H1 (cell line): ENCODE results near the gene RARRES2. TPM values are rescaled to one million over a fixed set of nuclear protein-coding genes. Genes with fewer than 3 reads are reported as not detected.
A peak's percentile ranks its signal among the peaks of the same experiment; 100 is the strongest.

ENCODE experiments used
- CTCF ChIA-PET: fragments of 300-600 bp; sonication (Branson Sonifier 250); formaldehyde crosslinking; loops from one replicate; lab custom pipeline; 2021; ENCODE audit not compliant: partially characterized antibody; lab: Charles Lee
- POLR2A ChIA-PET: fragments of 300-600 bp; sonication (Branson Sonifier 250); formaldehyde crosslinking; loops from one replicate; lab custom pipeline; 2021; ENCODE audit warnings: inconsistent platforms; ENCODE audit not compliant: partially characterized antibody; lab: Charles Lee
- DNase-seq, 2 experiments: peaks; one replicate each; pipeline versions ENCODE4 v3.0.0 to v3.0.0-alpha.2; 2010 to 2022; ENCODE audit warnings: low spot score in 2 of 2, low read depth in 1 of 2, mixed read lengths in 1 of 2
- FAIRE-seq: peaks from 2 replicates; lab custom pipeline; 2011; peaks lifted over from hg19 to GRCh38; lab: Jason Lieb, UNC
- H2AFZ ChIP-seq: 2 replicates; pipeline ENCODE4 v1.8.1; 2012; ENCODE audit warnings: low read length, inconsistent platforms
- H2AK5ac ChIP-seq: 2 replicates; pipeline ENCODE4 v1.6.1; 2013; ENCODE audit warnings: low read depth, low read length
- H2BK120ac ChIP-seq: replicated peaks from 2 replicates; pipeline ENCODE3; 2013; ENCODE audit warnings: low read depth, low read length, inconsistent platforms
- H2BK12ac ChIP-seq: 2 replicates; pipeline ENCODE4 v1.6.1; 2013; ENCODE audit warnings: low read depth, low read length
- H2BK15ac ChIP-seq: 2 replicates; pipeline ENCODE4 v1.6.1; 2013; ENCODE audit warnings: low read length
- H2BK20ac ChIP-seq: 2 replicates; pipeline ENCODE4 v1.6.1; 2013; ENCODE audit warnings: low read length
- H2BK5ac ChIP-seq: 2 replicates; pipeline ENCODE4 v1.6.1; 2013; ENCODE audit warnings: low read depth, low read length
- H3K14ac ChIP-seq: 2 replicates; pipeline ENCODE4 v1.6.1; 2013; ENCODE audit warnings: inconsistent platforms; ENCODE audit not compliant: insufficient read length
- H3K18ac ChIP-seq: 2 replicates; pipeline ENCODE4 v1.6.1; 2013; ENCODE audit warnings: low read length; ENCODE audit errors: extremely low read depth
- H3K23ac ChIP-seq: 2 replicates; pipeline ENCODE4 v1.6.1; 2013; ENCODE audit warnings: inconsistent platforms; ENCODE audit not compliant: insufficient read length
- H3K23me2 ChIP-seq: 2 replicates; pipeline ENCODE4 v1.6.1; 2013; ENCODE audit warnings: low read depth, low read length
- H3K27ac ChIP-seq: 2 replicates; pipeline ENCODE4 v1.6.1; 2011; ENCODE audit warnings: low read depth, low read length, inconsistent platforms
- H3K27me3 ChIP-seq, 4 experiments: replicated peaks in 1 of 4; 1 replicate in 1 of 4; 2 replicates in 3 of 4; pipeline versions ENCODE4 v1.6.1 to v1.8.1; 2011 to 2013; ENCODE audit warnings: low read length in 3 of 4, mild to moderate bottlenecking in 3 of 4, inconsistent platforms in 2 of 4, mixed read lengths in 2 of 4, moderate library complexity in 1 of 4; ENCODE audit not compliant: control insufficient read depth in 3 of 4, insufficient read depth in 3 of 4; ENCODE audit errors: extremely low read depth in 1 of 4
- H3K36me3 ChIP-seq, 4 experiments: 2 replicates each; pipeline versions ENCODE4 v1.6.1 to v1.8.1; 2011 to 2013; ENCODE audit warnings: mild to moderate bottlenecking in 4 of 4, low read length in 3 of 4, moderate library complexity in 2 of 4, control low read depth in 1 of 4, inconsistent platforms in 1 of 4; ENCODE audit not compliant: insufficient read depth in 4 of 4, control insufficient read depth in 2 of 4
- H3K4ac ChIP-seq: replicated peaks from 2 replicates; pipeline ENCODE3; 2013; ENCODE audit warnings: low read length, low read depth, mixed read lengths, inconsistent platforms; ENCODE audit not compliant: insufficient read length
- H3K4me1 ChIP-seq, 4 experiments: replicated peaks in 1 of 4; 1 replicate in 1 of 4; 2 replicates in 3 of 4; pipeline versions ENCODE4 v1.6.1 to v1.8.1; 2011 to 2013; ENCODE audit warnings: low read length in 3 of 4, inconsistent platforms in 2 of 4, mixed read lengths in 1 of 4; ENCODE audit not compliant: insufficient read depth in 4 of 4, control insufficient read depth in 3 of 4
- H3K4me2 ChIP-seq, 2 experiments: 2 replicates each; pipeline versions ENCODE4 v1.6.1 to v1.8.1; 2011 to 2013; ENCODE audit warnings: low read depth in 2 of 2, low read length in 2 of 2, control low read depth in 1 of 2, inconsistent platforms in 1 of 2, mild to moderate bottlenecking in 1 of 2; ENCODE audit not compliant: insufficient read depth in 1 of 2
- H3K4me3 ChIP-seq, 4 experiments: fragments of 200-600, 300-600 bp in 1 of 4; sonication (generic), shearing (Covaris generic), sonication (Bioruptor Twin) in 1 of 4; 2 replicates each; pipeline versions ENCODE4 v1.5.1 to v1.8.1; 2011 to 2016; ENCODE audit warnings: low read length in 4 of 4, low read depth in 3 of 4, control low read depth in 2 of 4, inconsistent platforms in 2 of 4, mild to moderate bottlenecking in 2 of 4, mixed read lengths in 1 of 4, moderate library complexity in 1 of 4; ENCODE audit not compliant: insufficient read depth in 2 of 4; ENCODE audit errors: extremely low read depth in 1 of 4
- H3K56ac ChIP-seq: replicated peaks from 2 replicates; pipeline ENCODE3; 2013; ENCODE audit warnings: low read depth, mild to moderate bottlenecking, mixed read lengths, low read length, inconsistent platforms; ENCODE audit not compliant: insufficient read length
- H3K79me1 ChIP-seq: 2 replicates; pipeline ENCODE4 v1.6.1; 2013; ENCODE audit warnings: low read depth, low read length, control low read depth
- H3K79me2 ChIP-seq, 2 experiments: 2 replicates each; pipeline versions ENCODE4 v1.6.1 to v1.8.1; 2012 to 2013; ENCODE audit warnings: low read length in 2 of 2, mild to moderate bottlenecking in 2 of 2, inconsistent platforms in 1 of 2; ENCODE audit not compliant: insufficient read depth in 2 of 2, control insufficient read depth in 1 of 2
- H3K9ac ChIP-seq, 4 experiments: replicated peaks in 1 of 4; 1 replicate in 1 of 4; 2 replicates in 3 of 4; pipeline versions ENCODE4 v1.6.1 to v1.8.1; 2011 to 2013; ENCODE audit warnings: low read depth in 3 of 4, low read length in 3 of 4, control low read depth in 2 of 4, mild to moderate bottlenecking in 2 of 4, moderate library complexity in 2 of 4, inconsistent platforms in 1 of 4; ENCODE audit errors: extremely low read depth in 1 of 4
- H3K9me3 ChIP-seq, 2 experiments: 2 replicates each; pipeline versions ENCODE4 v1.6.1 to v1.8.1; 2012 to 2013; ENCODE audit warnings: mild to moderate bottlenecking in 2 of 2, moderate library complexity in 2 of 2, control low read depth in 1 of 2, inconsistent platforms in 1 of 2, low read depth in 1 of 2, low read length in 1 of 2, mixed read lengths in 1 of 2; ENCODE audit not compliant: insufficient read depth in 2 of 2
- H4K20me1 ChIP-seq, 2 experiments: replicated peaks in 1 of 2; 2 replicates each; pipeline versions ENCODE3 to v1.8.1; 2011 to 2013; ENCODE audit warnings: inconsistent platforms in 2 of 2, low read length in 2 of 2, mild to moderate bottlenecking in 1 of 2; ENCODE audit not compliant: insufficient read depth in 2 of 2, control insufficient read depth in 1 of 2
- H4K5ac ChIP-seq: 2 replicates; pipeline ENCODE4 v1.6.1; 2013; ENCODE audit warnings: low read length, low read depth, mixed read lengths, inconsistent platforms; ENCODE audit not compliant: insufficient read length
- H4K8ac ChIP-seq: 2 replicates; pipeline ENCODE4 v1.8.0; 2013; ENCODE audit warnings: mild to moderate bottlenecking, moderate library complexity, low read length, inconsistent platforms; ENCODE audit not compliant: insufficient read depth; ENCODE audit errors: extremely low read depth
- H4K91ac ChIP-seq: replicated peaks from 2 replicates; pipeline ENCODE3; 2013; ENCODE audit warnings: low read length, mixed read lengths, inconsistent platforms; ENCODE audit not compliant: insufficient read length
- FOSL1 ChIP-seq: IDR thresholded peaks from 2 replicates; pipeline ENCODE4 v1.6.1; 2011; ENCODE audit warnings: mild to moderate bottlenecking, low read depth, low read length, moderate library complexity; ENCODE audit not compliant: insufficient read depth
- RFX5 ChIP-seq: IDR thresholded peaks from 2 replicates; pipeline ENCODE4 v1.6.1; 2011; ENCODE audit warnings: low read depth, low read length, improper control_type of control experiment, borderline replicate concordance
- SP1 ChIP-seq: IDR thresholded peaks from 2 replicates; pipeline ENCODE4 v1.6.1; 2011; ENCODE audit warnings: low read depth, low read length
- TAF1 ChIP-seq: IDR thresholded peaks from 2 replicates; pipeline ENCODE4 v1.6.1; 2011; ENCODE audit warnings: mild to moderate bottlenecking, low read depth, low read length
- YY1 ChIP-seq: IDR thresholded peaks from 2 replicates; pipeline ENCODE4 v1.6.1; 2011; ENCODE audit warnings: low read depth, mild to moderate bottlenecking, low read length
- WGBS, 2 experiments: shearing (Covaris generic) in 1 of 2; methylation state at CpG; one replicate each; pipeline versions ENCODE4 v1.1.6 to v1.1.7; 2013 to 2015; ENCODE audit warnings: low lambda C conversion rate in 2 of 2, mixed read lengths in 2 of 2, inconsistent platforms in 1 of 2, low coverage in 1 of 2, missing lambda C conversion rate in 1 of 2; ENCODE audit not compliant: insufficient replicate concordance in 2 of 2, insufficient coverage in 1 of 2, insufficient read length in 1 of 2; ENCODE audit errors: extremely low coverage in 1 of 2, missing lambda C conversion rate in 1 of 2; 5-methylcytosine and 5-hydroxymethylcytosine counted together
- polyA plus RNA-seq, 7 experiments: library from polyadenylated mRNA; depleted of rRNA in 3 of 7; stranded (reverse) in 5 of 7; unstranded in 2 of 7; fragments of >200 nt in 5 of 7; fragments of 200-250 nt in 2 of 7; gene quantifications; 1 replicate in 5 of 7; 2 replicates in 1 of 7; 4 replicates in 1 of 7; pipeline versions ENCODE4 v1.2.1 to v1.2.3, GENCODE V29; 2011 to 2013; ENCODE audit warnings: missing spikeins in 2 of 7, mixed read lengths in 2 of 7
- total RNA-seq: library from RNA; stranded (reverse); fragmentation: NEBNext Ultra II Directional; extraction: Animal tissue kit (Norgen Biotek cat#: 25700); gene quantifications from 2 replicates; pipeline ENCODE4 v1.2.1, GENCODE V29; 2021

RARRES2 gene
- total and polyA plus RNA-seq, 2 of the 8 experiments (the other 6 are each of a cell fraction or from before 2014, with no cell fraction given) = 254 to 441 TPM

GRCh38 chr7:150369748-150370501 is 28.5 kb upstream of the RARRES2 start:
- peaks cover 11% of the 10 kb centered on the region; the same call in 1 of the 2 replicates for H3K23me2 ChIP-seq
- H3K27ac ChIP-seq = peak overlapping the region; percentile 95
- H2BK12ac ChIP-seq = peak overlapping the region; percentile 93
- peak overlapping the region; percentile 92 to 99 for H3K4me2 ChIP-seq
- peak overlapping the region; percentile 29; the same call in 1 of the 2 replicates for H2BK20ac ChIP-seq
- H3K4ac ChIP-seq = peak overlapping the region; percentile 50
- peaks cover 2 to 15% of the 10 kb centered on the region in 2 experiments for H4K20me1 ChIP-seq
- peaks cover 16 to 49% (median 31%) of the 10 kb centered on the region in 4 experiments for H3K36me3 ChIP-seq
- FAIRE-seq (no peak), DNase-seq (no peak)
- CTCF ChIA-PET = interaction anchor here (0.6 to 5.6 kb wide), 16 partner anchors 8 to 84 kb away, joined by 3 to 32 read pairs (median 4); no protein-coding TSS in a partner anchor
- peak overlapping the region; percentile 63 to 78 (median 69) for H3K4me3 ChIP-seq
- H2AK5ac ChIP-seq = peak overlapping the region; percentile 89
- H3K9ac ChIP-seq = peak overlapping the region; percentile 64 to 85 (median 75)
- H2BK5ac ChIP-seq = peak overlapping the region; percentile 99
- H3K18ac ChIP-seq = peak overlapping the region; percentile 99
- POLR2A ChIA-PET = interaction anchor here (0.9 to 8.6 kb wide), 21 partner anchors 6 to 609 kb away, joined by 3 to 230 read pairs (median 11); partner anchors contain the start of gene RARRES2
- H3K9me3 ChIP-seq = no peaks in the 10 kb centered on the region
- H2BK15ac ChIP-seq = peak overlapping the region; percentile 75; the same call in 1 of the 2 replicates
- 76% methylated on average over 22 of the region's 23 CpGs; no CpG with 5 or more reads in 1 of the 2 experiments for WGBS, 2 experiments
- no peak overlapping the region for H2AFZ ChIP-seq
- no peak for TF ChIP-seq SP1
- no peak for TF ChIP-seq YY1
- no peak for TF ChIP-seq RFX5
- TF ChIP-seq FOSL1 = no peak
- no peak for TF ChIP-seq TAF1
- peak overlapping the region; percentile 34 for H3K56ac ChIP-seq
- H4K8ac ChIP-seq = no peak overlapping the region
- peak overlapping the region; percentile 70 for H4K5ac ChIP-seq
- H3K79me2 ChIP-seq = peaks cover 7 to 54% of the 10 kb centered on the region in 2 experiments; a peak in 3 of 4 replicates
- H4K91ac ChIP-seq = peak overlapping the region; percentile 30
- H3K14ac ChIP-seq = no peak overlapping the region
- H3K4me1 ChIP-seq = peaks cover 2 to 26% (median 12%) of the 10 kb centered on the region in 4 experiments
- no peaks in the 10 kb centered on the region for H3K27me3 ChIP-seq
- H3K23ac ChIP-seq = no peak overlapping the region
- H3K79me1 ChIP-seq = peaks cover 18% of the 10 kb centered on the region
- H2BK120ac ChIP-seq = no peak overlapping the region
